Measurements from ENCODE around the gene LMO7. TPM values are rescaled to one million over a fixed set of nuclear protein-coding genes. Genes with fewer than 3 reads are reported as not detected.
A peak's percentile ranks its signal among the peaks of the same experiment; 100 is the strongest.

LMO7 gene
- total RNA-seq, 4 donors from 2014 or later, result 60.5 to 108 (median 75.6) TPM

GRCh38 chr13:75873494-75873893 is 237.4 kb downstream of the LMO7 start:
- DNase-seq (ENCODE audit: low spot score in 2 of 2), result no peak
- intact Hi-C loops (cut with DNase I; ENCODE audit: low total_unique reads), result loop anchor here (10.0 kb wide), 1 partner anchor 1041 kb away; no protein-coding TSS in a partner anchor
- no peak for TF ChIP-seq POLR2A (IDR thresholded peaks at IDR 0.05)
- TF ChIP-seq CTCF (IDR thresholded peaks at IDR 0.05), result no peak
- H3K4me3 ChIP-seq (ENCODE audit: low read depth, poor library complexity, severe bottlenecking), result no peak overlapping the region
- 88 to 93% methylated on average over 10 of the region's 10 CpGs for WGBS, 2 donors

GRCh38 chr13:75875450-75875849 is 239.3 kb downstream of the LMO7 start:
- intact Hi-C loops (cut with DNase I; ENCODE audit: low total_unique reads), result loop anchor here (5.0 to 10.0 kb wide), 2 partner anchors 587 to 1039 kb away; no protein-coding TSS in a partner anchor
- DNase-seq (ENCODE audit: low spot score in 2 of 2), result no peak
- no peak for TF ChIP-seq CTCF (IDR thresholded peaks at IDR 0.05)
- no peak for TF ChIP-seq POLR2A (IDR thresholded peaks at IDR 0.05)
- no peak overlapping the region for H3K4me3 ChIP-seq (ENCODE audit: low read depth, poor library complexity, severe bottlenecking)
- WGBS, 2 donors, result 79 to 81% methylated on average over 1 of the region's 1 CpG

- WGBS, 2 donors, result 13 to 15% methylated on average over 11 of the region's 11 CpGs
- DNase-seq (ENCODE audit: low spot score in 2 of 2), result peak in 1 of 2 donors; percentile 56
- TF ChIP-seq POLR2A (IDR thresholded peaks at IDR 0.05), result no peak
- peak in 1 of 3 donors; percentile 34 for TF ChIP-seq CTCF (IDR thresholded peaks at IDR 0.05)
- no peak overlapping the region for H3K4me3 ChIP-seq (ENCODE audit: low read depth, poor library complexity, severe bottlenecking)
- intact Hi-C loops (cut with DNase I; ENCODE audit: low total_unique reads), result loop anchor here (5.0 to 10.0 kb wide), 2 partner anchors 586 to 1038 kb away; no protein-coding TSS in a partner anchor
Observed at GRCh38 chr13:75876142-75877050, 240.3 kb downstream of the LMO7 start.

GRCh38 chr13:75877071-75877470 is 240.9 kb downstream of the LMO7 start:
- 94 to 96% methylated on average over 3 of the region's 3 CpGs for WGBS, 2 donors
- DNase-seq (ENCODE audit: low spot score in 2 of 2), result no peak
- intact Hi-C loops (cut with DNase I; ENCODE audit: low total_unique reads), result loop anchor here (5.0 to 10.0 kb wide), 2 partner anchors 585 to 1038 kb away; no protein-coding TSS in a partner anchor
- no peak for TF ChIP-seq CTCF (IDR thresholded peaks at IDR 0.05)
- no peak for TF ChIP-seq POLR2A (IDR thresholded peaks at IDR 0.05)
- no peak overlapping the region for H3K4me3 ChIP-seq (ENCODE audit: low read depth, poor library complexity, severe bottlenecking)

- intact Hi-C loops (cut with DNase I; ENCODE audit: low total_unique reads), result loop anchor here (5.0 to 10.0 kb wide), 2 partner anchors 583 to 1035 kb away; no protein-coding TSS in a partner anchor
- DNase-seq (ENCODE audit: low spot score in 2 of 2), result no peak
- TF ChIP-seq POLR2A (IDR thresholded peaks at IDR 0.05), result no peak
- no peak for TF ChIP-seq CTCF (IDR thresholded peaks at IDR 0.05)
- no peak overlapping the region for H3K4me3 ChIP-seq (ENCODE audit: low read depth, poor library complexity, severe bottlenecking)
- WGBS, 2 donors, result 82 to 86% methylated on average over 4 of the region's 4 CpGs
Observed at GRCh38 chr13:75879656-75880055, 243.5 kb downstream of the LMO7 start.
